Neural cell (in vitro differentiated cells): Measurements from ENCODE around the gene IGSF21. TPM values are rescaled to one million over a fixed set of nuclear protein-coding genes. Genes with fewer than 3 reads are reported as not detected.

Experiments used
- H2AFZ ChIP-seq: fragments of 200-600, 300-800 bp; sonication (generic), shearing (Covaris generic); 2 replicates; pipeline ENCODE4 v1.6.0; 2014; ENCODE audit warnings: low read depth, mild to moderate bottlenecking, antibody characterized with exemption, low read length, moderate library complexity
- H3F3A ChIP-seq: fragments of 200-600 bp; shearing (Covaris generic); 2 replicates; pipeline ENCODE4 v1.6.1; 2016; ENCODE audit warnings: mild to moderate bottlenecking, moderate library complexity, mixed read lengths, antibody characterized with exemption, low read length; ENCODE audit not compliant: insufficient read depth, poor library complexity, severe bottlenecking
- H3K27ac ChIP-seq: fragments of 200-600, 300-800 bp; sonication (generic), shearing (Covaris generic); 2 replicates; pipeline ENCODE4 v1.5.1; 2014; ENCODE audit warnings: mild to moderate bottlenecking, low read length, moderate library complexity
- H3K27me3 ChIP-seq: fragments of 300-800, 200-600 bp; sonication (generic), shearing (Covaris generic); 2 replicates; pipeline ENCODE4 v1.6.0; 2014; ENCODE audit warnings: mild to moderate bottlenecking, low read depth, low read length, moderate library complexity; ENCODE audit not compliant: insufficient read depth
- H3K36me3 ChIP-seq: fragments of 300-800, 200-600 bp; sonication (generic), shearing (Covaris generic); 2 replicates; pipeline ENCODE4 v1.5.1; 2014; ENCODE audit warnings: mild to moderate bottlenecking, antibody characterized with exemption, low read length, moderate library complexity; ENCODE audit not compliant: insufficient read depth
- H3K4me2 ChIP-seq: fragments of 300-800, 200-600 bp; sonication (generic), shearing (Covaris generic); 2 replicates; pipeline ENCODE4 v1.6.0; 2014; ENCODE audit warnings: mild to moderate bottlenecking, low read length
- H3K4me3 ChIP-seq: fragments of 300-800, 200-600 bp; sonication (generic), shearing (Covaris generic); 2 replicates; pipeline ENCODE4 v1.5.1; 2014; ENCODE audit warnings: mild to moderate bottlenecking, low read length, moderate library complexity
- H3K79me2 ChIP-seq: fragments of 200-600 bp; shearing (Covaris generic); replicated peaks from 2 replicates; pipeline ENCODE4 v1.6.0; 2014; ENCODE audit warnings: mild to moderate bottlenecking, low read length, moderate library complexity; ENCODE audit not compliant: insufficient read depth
- H3K9ac ChIP-seq: fragments of 300-800, 200-600 bp; sonication (generic), shearing (Covaris generic); 2 replicates; pipeline ENCODE4 v1.6.1; 2016; ENCODE audit warnings: mild to moderate bottlenecking, low read length, mixed read lengths
- H3K9me2 ChIP-seq: fragments of 200-600 bp; shearing (Covaris generic); 2 replicates; pipeline ENCODE4 v1.6.1; 2016; ENCODE audit warnings: mild to moderate bottlenecking, low read length, mixed read lengths; ENCODE audit not compliant: insufficient read depth
- H3K9me3 ChIP-seq: fragments of 200-600, 300-800 bp; sonication (generic), shearing (Covaris generic); 2 replicates; pipeline ENCODE4 v1.6.1; 2016; ENCODE audit warnings: mild to moderate bottlenecking, mixed run types, low read length, moderate library complexity, mixed read lengths
- H4K20me1 ChIP-seq: fragments of 200-600 bp; shearing (Covaris generic); 2 replicates; pipeline ENCODE4 v1.6.1; 2016; ENCODE audit warnings: mild to moderate bottlenecking, mixed run types; ENCODE audit not compliant: insufficient read depth
- EP300 ChIP-seq: fragments of 450-650 bp; conservative IDR thresholded peaks from 2 replicates; pipeline ENCODE4 v1.6.1; 2014; ENCODE audit warnings: antibody characterized with exemption, mild to moderate bottlenecking, moderate library complexity; ENCODE audit not compliant: poor library complexity, severe bottlenecking
- EZH2 ChIP-seq: fragments of 200-600, 300-800 bp; shearing (Covaris generic), sonication (generic); IDR thresholded peaks from 2 replicates; pipeline ENCODE4 v1.6.1; 2014; ENCODE audit warnings: antibody characterized with exemption, low read length, borderline replicate concordance, mild to moderate bottlenecking; ENCODE audit not compliant: insufficient read depth, poor library complexity, severe bottlenecking
- MXI1 ChIP-seq: fragments of 450-650 bp; conservative IDR thresholded peaks from 2 replicates; pipeline ENCODE4 v1.6.1; 2014; ENCODE audit warnings: antibody characterized with exemption, mild to moderate bottlenecking; ENCODE audit not compliant: poor library complexity, severe bottlenecking
- POLR2AphosphoS5 ChIP-seq: IDR thresholded peaks from 2 replicates; pipeline ENCODE4 v1.6.1; 2012
- RAD21 ChIP-seq: fragments of 450-650 bp; conservative IDR thresholded peaks from 2 replicates; pipeline ENCODE4 v1.6.1; 2014; ENCODE audit warnings: antibody characterized with exemption, mild to moderate bottlenecking, moderate library complexity
- REST ChIP-seq: IDR thresholded peaks from 2 replicates; pipeline ENCODE4 v1.6.1; 2012; ENCODE audit warnings: borderline replicate concordance
- SMC3 ChIP-seq: fragments of 450-650 bp; conservative IDR thresholded peaks from 2 replicates; pipeline ENCODE4 v1.6.1; 2014; ENCODE audit warnings: antibody characterized with exemption, mild to moderate bottlenecking, moderate library complexity; ENCODE audit not compliant: poor library complexity
- TAF1 ChIP-seq: IDR thresholded peaks from 2 replicates; pipeline ENCODE4 v1.6.1; 2012; ENCODE audit warnings: low read depth
- polyA plus RNA-seq: library from polyadenylated mRNA; depleted of rRNA; stranded (reverse); fragments of >200 nt; gene quantifications from 2 replicates; pipeline ENCODE4 v1.2.3, GENCODE V29; 2014
- TF ChIP-seq, protein P1 (sequence below): fragments of 450-650 bp; IDR thresholded peaks from 2 replicates; pipeline ENCODE4 v1.5.1; 2014; ENCODE audit warnings: antibody characterized with exemption, mild to moderate bottlenecking, moderate library complexity; ENCODE audit not compliant: poor library complexity, severe bottlenecking

IGSF21 gene
- polyA plus RNA-seq, 1 donor from 2014 or later = 2.4 TPM

- TF ChIP-seq REST (no peak), EZH2 (no peak), MXI1 (no peak), TAF1 (no peak), RAD21 (no peak), SMC3 (no peak), EP300 (no peak), POLR2AphosphoS5 (no peak)
- TF ChIP-seq, protein P1, sequence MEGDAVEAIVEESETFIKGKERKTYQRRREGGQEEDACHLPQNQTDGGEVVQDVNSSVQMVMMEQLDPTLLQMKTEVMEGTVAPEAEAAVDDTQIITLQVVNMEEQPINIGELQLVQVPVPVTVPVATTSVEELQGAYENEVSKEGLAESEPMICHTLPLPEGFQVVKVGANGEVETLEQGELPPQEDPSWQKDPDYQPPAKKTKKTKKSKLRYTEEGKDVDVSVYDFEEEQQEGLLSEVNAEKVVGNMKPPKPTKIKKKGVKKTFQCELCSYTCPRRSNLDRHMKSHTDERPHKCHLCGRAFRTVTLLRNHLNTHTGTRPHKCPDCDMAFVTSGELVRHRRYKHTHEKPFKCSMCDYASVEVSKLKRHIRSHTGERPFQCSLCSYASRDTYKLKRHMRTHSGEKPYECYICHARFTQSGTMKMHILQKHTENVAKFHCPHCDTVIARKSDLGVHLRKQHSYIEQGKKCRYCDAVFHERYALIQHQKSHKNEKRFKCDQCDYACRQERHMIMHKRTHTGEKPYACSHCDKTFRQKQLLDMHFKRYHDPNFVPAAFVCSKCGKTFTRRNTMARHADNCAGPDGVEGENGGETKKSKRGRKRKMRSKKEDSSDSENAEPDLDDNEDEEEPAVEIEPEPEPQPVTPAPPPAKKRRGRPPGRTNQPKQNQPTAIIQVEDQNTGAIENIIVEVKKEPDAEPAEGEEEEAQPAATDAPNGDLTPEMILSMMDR = no peak
- H3K4me3 ChIP-seq = no peak overlapping the region
- H3K36me3 ChIP-seq = no peaks in the 10 kb centered on the region
- no peaks in the 10 kb centered on the region for H3F3A ChIP-seq
- H3K27ac ChIP-seq = no peak overlapping the region
- H3K9ac ChIP-seq = no peak overlapping the region
- H2AFZ ChIP-seq = no peak overlapping the region
- H3K9me2 ChIP-seq = no peaks in the 10 kb centered on the region
- no peak overlapping the region for H3K4me2 ChIP-seq
- no peaks in the 10 kb centered on the region for H3K79me2 ChIP-seq
- H3K27me3 ChIP-seq = no peaks in the 10 kb centered on the region
- no peaks in the 10 kb centered on the region for H4K20me1 ChIP-seq
- no peaks in the 10 kb centered on the region for H3K9me3 ChIP-seq
Observed at GRCh38 chr1:18348354-18348753, 240.8 kb downstream of the IGSF21 start.

GRCh38 chr1:18350747-18351146, 243.1 kb downstream of the IGSF21 start:
- H3K36me3 ChIP-seq = no peaks in the 10 kb centered on the region

More at GRCh38 chr1:18350747-18351146, 243.1 kb downstream of the IGSF21 start:
- Histone ChIP-seq H4K20me1 (no peaks in the 10 kb centered on the region), H3K9me2 (no peaks in the 10 kb centered on the region), H2AFZ (no peak overlapping the region), H3F3A (no peaks in the 10 kb centered on the region), H3K27ac (no peak overlapping the region), H3K9me3 (no peaks in the 10 kb centered on the region), H3K4me2 (no peak overlapping the region), H3K79me2 (no peaks in the 10 kb centered on the region), H3K27me3 (no peaks in the 10 kb centered on the region), H3K9ac (no peak overlapping the region), H3K4me3 (no peak overlapping the region)
- TF ChIP-seq MXI1 (no peak), EP300 (no peak), TAF1 (no peak), REST (no peak), EZH2 (no peak)
- TF ChIP-seq, protein P1 = no peak
